Upper lobe of left lung (tissue), 4 donors: ENCODE results near the gene RXYLT1.

ENCODE experiments used
- CTCF ChIP-seq, 6 experiments: fragments of 450-650 bp in 4 of 6; fragments of 200-600 bp in 2 of 6; sonication (generic) in 2 of 6; IDR thresholded peaks; one replicate each; pipeline ENCODE4 v1.5.1; 2016 to 2019; ENCODE audit warnings: antibody characterized with exemption in 6 of 6
- POLR2AphosphoS5 ChIP-seq, 2 donors: sonication (generic); formaldehyde crosslinking; IDR thresholded peaks; one replicate each; pipeline ENCODE4 v1.5.1; 2017; ENCODE audit warnings: antibody characterized with exemption in 2 of 2

GRCh38 chr12:63747553-63747952, 32.2 kb upstream of the RXYLT1 start:
- TF ChIP-seq POLR2AphosphoS5 (IDR thresholded peaks at IDR 0.05) = no peak
- TF ChIP-seq CTCF (IDR thresholded peaks at IDR 0.05) = no peak
